SK-N-SH (cell line): ENCODE results near the gene ATP6V0B.

Experiments used
- EP300 ChIP-seq, 2 experiments: IDR thresholded peaks; 2 replicates each; pipeline versions ENCODE4 v1.4.0 to v1.6.1; 2012; ENCODE audit warnings: borderline replicate concordance in 1 of 2, low read depth in 1 of 2, low read length in 1 of 2
- FOXM1 ChIP-seq: IDR thresholded peaks from 2 replicates; pipeline ENCODE4 v1.4.0; 2012; ENCODE audit warnings: low read depth, mild to moderate bottlenecking
- MAX ChIP-seq: IDR thresholded peaks from 2 replicates; pipeline ENCODE4 v1.4.0; 2012; ENCODE audit warnings: low read depth
- POLR2AphosphoS5 ChIP-seq: IDR thresholded peaks from 2 replicates; pipeline ENCODE4 v1.6.1; 2012; ENCODE audit warnings: low read depth, low read length
- SIN3A ChIP-seq: IDR thresholded peaks from 2 replicates; pipeline ENCODE4 v1.6.1; 2012; ENCODE audit warnings: low read depth, mild to moderate bottlenecking, low read length, moderate library complexity, borderline replicate concordance
- TAF1 ChIP-seq: IDR thresholded peaks from 2 replicates; pipeline ENCODE4 v1.6.1; 2012; ENCODE audit warnings: low read depth, mild to moderate bottlenecking, low read length, moderate library complexity, borderline replicate concordance
- TCF12 ChIP-seq: IDR thresholded peaks from 2 replicates; pipeline ENCODE4 v1.4.0; 2012
- TF ChIP-seq, protein P1 (sequence below): fragments of 200-600 bp; sonication (generic); IDR thresholded peaks from 2 replicates; pipeline ENCODE4 v1.6.1; 2017; ENCODE audit warnings: antibody characterized with exemption, mild to moderate bottlenecking, moderate library complexity

- no peak for TF ChIP-seq TAF1
- no peak for TF ChIP-seq FOXM1
- TF ChIP-seq, protein P1, sequence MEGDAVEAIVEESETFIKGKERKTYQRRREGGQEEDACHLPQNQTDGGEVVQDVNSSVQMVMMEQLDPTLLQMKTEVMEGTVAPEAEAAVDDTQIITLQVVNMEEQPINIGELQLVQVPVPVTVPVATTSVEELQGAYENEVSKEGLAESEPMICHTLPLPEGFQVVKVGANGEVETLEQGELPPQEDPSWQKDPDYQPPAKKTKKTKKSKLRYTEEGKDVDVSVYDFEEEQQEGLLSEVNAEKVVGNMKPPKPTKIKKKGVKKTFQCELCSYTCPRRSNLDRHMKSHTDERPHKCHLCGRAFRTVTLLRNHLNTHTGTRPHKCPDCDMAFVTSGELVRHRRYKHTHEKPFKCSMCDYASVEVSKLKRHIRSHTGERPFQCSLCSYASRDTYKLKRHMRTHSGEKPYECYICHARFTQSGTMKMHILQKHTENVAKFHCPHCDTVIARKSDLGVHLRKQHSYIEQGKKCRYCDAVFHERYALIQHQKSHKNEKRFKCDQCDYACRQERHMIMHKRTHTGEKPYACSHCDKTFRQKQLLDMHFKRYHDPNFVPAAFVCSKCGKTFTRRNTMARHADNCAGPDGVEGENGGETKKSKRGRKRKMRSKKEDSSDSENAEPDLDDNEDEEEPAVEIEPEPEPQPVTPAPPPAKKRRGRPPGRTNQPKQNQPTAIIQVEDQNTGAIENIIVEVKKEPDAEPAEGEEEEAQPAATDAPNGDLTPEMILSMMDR = no peak
- no peak for TF ChIP-seq EP300 (IDR thresholded peaks at IDR 0.05; ENCODE audit: borderline replicate concordance in 1 of 2, low read depth in 1 of 2, low read length in 1 of 2)
- TF ChIP-seq TCF12 = no peak
- TF ChIP-seq POLR2AphosphoS5 = peak; percentile 65; the same call in 1 of the 2 replicates
- TF ChIP-seq MAX = peak; percentile 81
- peak; percentile 69 for TF ChIP-seq SIN3A
Measured at GRCh38 chr1:43991476-43992231, 16.9 kb downstream of the ATP6V0B start, which contains the start of gene CCDC24.
